H1 (cell line): ENCODE measurements around the gene IFT43.

Source experiments
- BACH1 ChIP-seq: IDR thresholded peaks from 2 replicates; pipeline ENCODE4 v1.6.1; 2012; ENCODE audit warnings: low read length, improper control_type of control experiment
- CBX5 ChIP-seq: fragments of 300-800, 300-1000 bp; sonication (generic); IDR thresholded peaks from 2 replicates; pipeline ENCODE4 v1.7.1; 2016; ENCODE audit warnings: antibody characterized with exemption, low read length, low read depth
- CBX8 ChIP-seq: fragments of 300-800, 300-1000 bp; sonication (generic); IDR thresholded peaks from 2 replicates; pipeline ENCODE4 v1.7.1; 2016; ENCODE audit warnings: low read depth, low read length, borderline replicate concordance
- CHD1 ChIP-seq: IDR thresholded peaks from 2 replicates; pipeline ENCODE4 v1.6.1; 2012; ENCODE audit warnings: low read depth, low read length, improper control_type of control experiment
- EP300 ChIP-seq, 2 experiments: IDR thresholded peaks; 1 replicate in 1 of 2; 2 replicates in 1 of 2; pipeline ENCODE4 v1.6.1; 2011 to 2012; ENCODE audit warnings: low read depth in 2 of 2, low read length in 2 of 2, mild to moderate bottlenecking in 2 of 2, borderline replicate concordance in 1 of 2, inconsistent platforms in 1 of 2, moderate library complexity in 1 of 2
- EZH2 ChIP-seq: fragments of 200-600 bp; sonication (generic); IDR thresholded peaks from 2 replicates; pipeline ENCODE4 v1.7.1; 2012; ENCODE audit warnings: low read depth, mild to moderate bottlenecking, moderate library complexity, low read length, inconsistent platforms; ENCODE audit not compliant: severe bottlenecking
- RAD21 ChIP-seq, 2 experiments: IDR thresholded peaks in 1 of 2; conservative IDR thresholded peaks in 1 of 2; 2 replicates each; pipeline ENCODE4 v1.6.1; 2011; ENCODE audit warnings: low read depth in 2 of 2, low read length in 2 of 2, improper control_type of control experiment in 1 of 2, inconsistent platforms in 1 of 2, mild to moderate bottlenecking in 1 of 2, moderate library complexity in 1 of 2
- RFX5 ChIP-seq: IDR thresholded peaks from 2 replicates; pipeline ENCODE4 v1.6.1; 2011; ENCODE audit warnings: low read depth, low read length, improper control_type of control experiment, borderline replicate concordance
- SIX5 ChIP-seq: IDR thresholded peaks from 2 replicates; pipeline ENCODE4 v1.6.1; 2011; ENCODE audit warnings: mild to moderate bottlenecking, low read depth, low read length
- YY1 ChIP-seq: IDR thresholded peaks from 2 replicates; pipeline ENCODE4 v1.6.1; 2011; ENCODE audit warnings: low read depth, mild to moderate bottlenecking, low read length
- TF ChIP-seq, protein P1 (sequence below), 3 experiments: IDR thresholded peaks; 1 replicate in 2 of 3; 2 replicates in 1 of 3; pipeline versions ENCODE4 v1.5.1 to v1.6.1; 2011; ENCODE audit warnings: low read length in 3 of 3, mild to moderate bottlenecking in 3 of 3, inconsistent platforms in 2 of 3, low read depth in 1 of 3, moderate library complexity in 1 of 3; ENCODE audit not compliant: insufficient read depth in 1 of 3; ENCODE audit errors: control extremely low read depth in 1 of 3
- TF ChIP-seq, protein P2 (sequence below): IDR thresholded peaks from 2 replicates; pipeline ENCODE4 v1.6.1; 2012; ENCODE audit warnings: low read length, inconsistent platforms
- TF ChIP-seq, protein P3 (sequence below): IDR thresholded peaks from 2 replicates; pipeline ENCODE4 v1.6.1; 2011; ENCODE audit warnings: low read length, improper control_type of control experiment
- TF ChIP-seq, protein P4 (sequence below): IDR thresholded peaks from 2 replicates; pipeline ENCODE4 v1.6.1; 2012; ENCODE audit warnings: inconsistent platforms

DNA sequence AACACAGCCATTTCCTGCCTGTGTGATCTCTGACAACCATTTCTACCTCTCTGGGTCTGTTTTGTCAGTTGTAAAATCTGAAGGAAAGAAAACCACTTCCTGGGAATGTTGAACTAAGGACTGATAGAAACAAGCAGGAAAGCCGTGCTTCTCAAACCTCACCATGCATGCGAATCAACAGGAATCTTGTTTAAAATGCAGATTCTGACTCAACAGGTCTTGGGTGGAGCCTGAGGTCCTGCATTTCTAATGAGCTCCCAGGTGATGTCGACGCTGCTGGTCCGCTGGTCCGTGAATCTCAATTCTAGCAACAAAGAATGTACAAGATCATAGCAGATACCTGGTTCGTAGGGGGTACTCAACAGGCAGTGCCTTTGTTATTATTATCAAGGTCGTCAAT lies 128.1 kb downstream of the IFT43 start:
- TF ChIP-seq, protein P1, sequence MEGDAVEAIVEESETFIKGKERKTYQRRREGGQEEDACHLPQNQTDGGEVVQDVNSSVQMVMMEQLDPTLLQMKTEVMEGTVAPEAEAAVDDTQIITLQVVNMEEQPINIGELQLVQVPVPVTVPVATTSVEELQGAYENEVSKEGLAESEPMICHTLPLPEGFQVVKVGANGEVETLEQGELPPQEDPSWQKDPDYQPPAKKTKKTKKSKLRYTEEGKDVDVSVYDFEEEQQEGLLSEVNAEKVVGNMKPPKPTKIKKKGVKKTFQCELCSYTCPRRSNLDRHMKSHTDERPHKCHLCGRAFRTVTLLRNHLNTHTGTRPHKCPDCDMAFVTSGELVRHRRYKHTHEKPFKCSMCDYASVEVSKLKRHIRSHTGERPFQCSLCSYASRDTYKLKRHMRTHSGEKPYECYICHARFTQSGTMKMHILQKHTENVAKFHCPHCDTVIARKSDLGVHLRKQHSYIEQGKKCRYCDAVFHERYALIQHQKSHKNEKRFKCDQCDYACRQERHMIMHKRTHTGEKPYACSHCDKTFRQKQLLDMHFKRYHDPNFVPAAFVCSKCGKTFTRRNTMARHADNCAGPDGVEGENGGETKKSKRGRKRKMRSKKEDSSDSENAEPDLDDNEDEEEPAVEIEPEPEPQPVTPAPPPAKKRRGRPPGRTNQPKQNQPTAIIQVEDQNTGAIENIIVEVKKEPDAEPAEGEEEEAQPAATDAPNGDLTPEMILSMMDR (IDR thresholded peaks at IDR 0.05; ENCODE audit: control extremely low read depth in 1 of 3, insufficient read depth in 1 of 3, low read depth in 1 of 3, low read length in 3 of 3) = no peak
- no peak for TF ChIP-seq EZH2
- TF ChIP-seq CBX8 = no peak
- no peak for TF ChIP-seq SIX5
- TF ChIP-seq, protein P2, sequence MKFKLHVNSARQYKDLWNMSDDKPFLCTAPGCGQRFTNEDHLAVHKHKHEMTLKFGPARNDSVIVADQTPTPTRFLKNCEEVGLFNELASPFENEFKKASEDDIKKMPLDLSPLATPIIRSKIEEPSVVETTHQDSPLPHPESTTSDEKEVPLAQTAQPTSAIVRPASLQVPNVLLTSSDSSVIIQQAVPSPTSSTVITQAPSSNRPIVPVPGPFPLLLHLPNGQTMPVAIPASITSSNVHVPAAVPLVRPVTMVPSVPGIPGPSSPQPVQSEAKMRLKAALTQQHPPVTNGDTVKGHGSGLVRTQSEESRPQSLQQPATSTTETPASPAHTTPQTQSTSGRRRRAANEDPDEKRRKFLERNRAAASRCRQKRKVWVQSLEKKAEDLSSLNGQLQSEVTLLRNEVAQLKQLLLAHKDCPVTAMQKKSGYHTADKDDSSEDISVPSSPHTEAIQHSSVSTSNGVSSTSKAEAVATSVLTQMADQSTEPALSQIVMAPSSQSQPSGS = no peak
- TF ChIP-seq RFX5 = no peak
- TF ChIP-seq, protein P3, sequence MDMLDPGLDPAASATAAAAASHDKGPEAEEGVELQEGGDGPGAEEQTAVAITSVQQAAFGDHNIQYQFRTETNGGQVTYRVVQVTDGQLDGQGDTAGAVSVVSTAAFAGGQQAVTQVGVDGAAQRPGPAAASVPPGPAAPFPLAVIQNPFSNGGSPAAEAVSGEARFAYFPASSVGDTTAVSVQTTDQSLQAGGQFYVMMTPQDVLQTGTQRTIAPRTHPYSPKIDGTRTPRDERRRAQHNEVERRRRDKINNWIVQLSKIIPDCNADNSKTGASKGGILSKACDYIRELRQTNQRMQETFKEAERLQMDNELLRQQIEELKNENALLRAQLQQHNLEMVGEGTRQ = no peak
- no peak for TF ChIP-seq EP300 (IDR thresholded peaks at IDR 0.05; ENCODE audit: borderline replicate concordance in 1 of 2, low read depth in 2 of 2, low read length in 2 of 2)
- TF ChIP-seq, protein P4, sequence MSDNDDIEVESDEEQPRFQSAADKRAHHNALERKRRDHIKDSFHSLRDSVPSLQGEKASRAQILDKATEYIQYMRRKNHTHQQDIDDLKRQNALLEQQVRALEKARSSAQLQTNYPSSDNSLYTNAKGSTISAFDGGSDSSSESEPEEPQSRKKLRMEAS = no peak
- no peak for TF ChIP-seq CBX5
- TF ChIP-seq YY1 = no peak
- no peak for TF ChIP-seq CHD1
- no peak for TF ChIP-seq RAD21 (IDR thresholded peaks at IDR 0.05 in 1 of 2, conservative IDR thresholded peaks at IDR 0.05 in 1 of 2; ENCODE audit: low read depth in 2 of 2, low read length in 2 of 2)
- TF ChIP-seq BACH1 = no peak
